Measurements from ENCODE around the gene FAM118B.

The FAM118B gene

GRCh38 chr11:126193038-126193478, 18.5 kb upstream of the FAM118B start:
- peaks cover 11% of the 10 kb centered on the region for H3K9me3 ChIP-seq (ENCODE audit: control insufficient read depth, insufficient read depth, low read length)
- no peak overlapping the region for H3K9ac ChIP-seq (ENCODE audit: low read depth, low read length)
- no peaks in the 10 kb centered on the region for H3K4me1 ChIP-seq (ENCODE audit: insufficient read depth, low read length)
- H3K36me3 ChIP-seq (ENCODE audit: insufficient read depth, low read length): peaks cover 8% of the 10 kb centered on the region

GRCh38 chr11:126194121-126194543, 17.4 kb upstream of the FAM118B start:
- peaks cover 13% of the 10 kb centered on the region for H3K36me3 ChIP-seq (ENCODE audit: insufficient read depth, low read length)
- peaks cover 11% of the 10 kb centered on the region for H3K9me3 ChIP-seq (ENCODE audit: control insufficient read depth, insufficient read depth, low read length)
- H3K9ac ChIP-seq (ENCODE audit: low read depth, low read length): no peak overlapping the region
- no peaks in the 10 kb centered on the region for H3K4me1 ChIP-seq (ENCODE audit: insufficient read depth, low read length)

GRCh38 chr11:126195119-126195518, 16.5 kb upstream of the FAM118B start:
- peaks cover 13% of the 10 kb centered on the region for H3K36me3 ChIP-seq (ENCODE audit: insufficient read depth, low read length)
- H3K4me1 ChIP-seq (ENCODE audit: insufficient read depth, low read length): no peaks in the 10 kb centered on the region
- H3K9ac ChIP-seq (ENCODE audit: low read depth, low read length): no peak overlapping the region
- peaks cover 11% of the 10 kb centered on the region for H3K9me3 ChIP-seq (ENCODE audit: control insufficient read depth, insufficient read depth, low read length)

GRCh38 chr11:126197277-126197939, 14.2 kb upstream of the FAM118B start:
- H3K9ac ChIP-seq (ENCODE audit: low read depth, low read length): no peak overlapping the region
- H3K9me3 ChIP-seq (ENCODE audit: control insufficient read depth, insufficient read depth, low read length): peaks cover 11% of the 10 kb centered on the region
- peaks cover 15% of the 10 kb centered on the region for H3K36me3 ChIP-seq (ENCODE audit: insufficient read depth, low read length)
- no peaks in the 10 kb centered on the region for H3K4me1 ChIP-seq (ENCODE audit: insufficient read depth, low read length)

GRCh38 chr11:126198648-126199047, 12.9 kb upstream of the FAM118B start:
- Histone ChIP-seq H3K36me3 (ENCODE audit: insufficient read depth, low read length) (peaks cover 22% of the 10 kb centered on the region), H3K9ac (ENCODE audit: low read depth, low read length) (no peak overlapping the region), H3K9me3 (ENCODE audit: control insufficient read depth, insufficient read depth, low read length) (peaks cover 11% of the 10 kb centered on the region), H3K4me1 (ENCODE audit: insufficient read depth, low read length) (no peaks in the 10 kb centered on the region)

GRCh38 chr11:126202646-126203359, 8.8 kb upstream of the FAM118B start:
- Histone ChIP-seq H3K9ac (ENCODE audit: low read depth, low read length) (no peak overlapping the region), H3K4me1 (ENCODE audit: insufficient read depth, low read length) (no peaks in the 10 kb centered on the region), H3K9me3 (ENCODE audit: control insufficient read depth, insufficient read depth, low read length) (0 out of 2 replicates have a peak, but pooled peaks cover under 1% of the 10 kb centered on the region), H3K36me3 (ENCODE audit: insufficient read depth, low read length) (peaks cover 24% of the 10 kb centered on the region)

GRCh38 chr11:126205359-126205758, 6.2 kb upstream of the FAM118B start:
- Histone ChIP-seq H3K4me1 (ENCODE audit: insufficient read depth, low read length) (no peaks in the 10 kb centered on the region), H3K36me3 (ENCODE audit: insufficient read depth, low read length) (peaks cover 30% of the 10 kb centered on the region), H3K9ac (ENCODE audit: low read depth, low read length) (no peak overlapping the region), H3K9me3 (ENCODE audit: control insufficient read depth, insufficient read depth, low read length) (no peaks in the 10 kb centered on the region)

- H3K36me3 ChIP-seq (ENCODE audit: insufficient read depth, low read length): peaks cover 23% of the 10 kb centered on the region
- H3K9me3 ChIP-seq (ENCODE audit: control insufficient read depth, insufficient read depth, low read length): no peaks in the 10 kb centered on the region
- no peaks in the 10 kb centered on the region; the same call in 1 of the 2 replicates for H3K4me1 ChIP-seq (ENCODE audit: insufficient read depth, low read length)
- H3K9ac ChIP-seq (ENCODE audit: low read depth, low read length): no peak overlapping the region
Measured at GRCh38 chr11:126207896-126208295, 3.7 kb upstream of the FAM118B start.

GRCh38 chr11:126210871-126211235, 729 bp upstream of the FAM118B start:
- Histone ChIP-seq H3K4me1 (ENCODE audit: insufficient read depth, low read length) (peaks cover 5% of the 10 kb centered on the region; the same call in 1 of the 2 replicates), H3K9ac (ENCODE audit: low read depth, low read length) (peak overlapping the region; percentile 73), H3K9me3 (ENCODE audit: control insufficient read depth, insufficient read depth, low read length) (no peaks in the 10 kb centered on the region), H3K36me3 (ENCODE audit: insufficient read depth, low read length) (peaks cover 13% of the 10 kb centered on the region; the same call in 1 of the 2 replicates)

- no peaks in the 10 kb centered on the region for H3K9me3 ChIP-seq (ENCODE audit: control insufficient read depth, insufficient read depth, low read length)
- H3K9ac ChIP-seq (ENCODE audit: low read depth, low read length): peak overlapping the region; percentile 73
- H3K4me1 ChIP-seq (ENCODE audit: insufficient read depth, low read length): peaks cover 5% of the 10 kb centered on the region; the same call in 1 of the 2 replicates
- H3K36me3 ChIP-seq (ENCODE audit: insufficient read depth, low read length): peaks cover 13% of the 10 kb centered on the region; the same call in 1 of the 2 replicates
Measured at GRCh38 chr11:126212089-126212660, 593 bp downstream of the FAM118B start.

- Histone ChIP-seq H3K36me3 (ENCODE audit: insufficient read depth, low read length) (peaks cover 4% of the 10 kb centered on the region; the same call in 1 of the 2 replicates), H3K9ac (ENCODE audit: low read depth, low read length) (no peak overlapping the region), H3K9me3 (ENCODE audit: control insufficient read depth, insufficient read depth, low read length) (no peaks in the 10 kb centered on the region), H3K4me1 (ENCODE audit: insufficient read depth, low read length) (peaks cover 5% of the 10 kb centered on the region; the same call in 1 of the 2 replicates)
Measured at GRCh38 chr11:126214441-126214840, 2.9 kb downstream of the FAM118B start.

GRCh38 chr11:126214841-126215240, 3.3 kb downstream of the FAM118B start:
- Histone ChIP-seq H3K36me3 (ENCODE audit: insufficient read depth, low read length) (no peaks in the 10 kb centered on the region), H3K9ac (ENCODE audit: low read depth, low read length) (no peak overlapping the region), H3K4me1 (ENCODE audit: insufficient read depth, low read length) (peaks cover 5% of the 10 kb centered on the region; the same call in 1 of the 2 replicates), H3K9me3 (ENCODE audit: control insufficient read depth, insufficient read depth, low read length) (no peaks in the 10 kb centered on the region)

- no peak overlapping the region for H3K9ac ChIP-seq (ENCODE audit: low read depth, low read length)
- H3K36me3 ChIP-seq (ENCODE audit: insufficient read depth, low read length): no peaks in the 10 kb centered on the region
- H3K9me3 ChIP-seq (ENCODE audit: control insufficient read depth, insufficient read depth, low read length): no peaks in the 10 kb centered on the region
Measured at GRCh38 chr11:126216526-126217305, 5.1 kb downstream of the FAM118B start.

GRCh38 chr11:126217491-126217890, 5.9 kb downstream of the FAM118B start:
- Histone ChIP-seq H3K9ac (ENCODE audit: low read depth, low read length) (no peak overlapping the region), H3K36me3 (ENCODE audit: insufficient read depth, low read length) (no peaks in the 10 kb centered on the region), H3K4me1 (ENCODE audit: insufficient read depth, low read length) (peaks cover 5% of the 10 kb centered on the region; the same call in 1 of the 2 replicates), H3K9me3 (ENCODE audit: control insufficient read depth, insufficient read depth, low read length) (no peaks in the 10 kb centered on the region)

More at GRCh38 chr11:126216526-126217305, 5.1 kb downstream of the FAM118B start:
- H3K4me1 ChIP-seq (ENCODE audit: insufficient read depth, low read length): peaks cover 5% of the 10 kb centered on the region; the same call in 1 of the 2 replicates
